Loucy (cell line): Measurements from ENCODE around the gene TC2N.

Experiments used
- CTCF ChIP-seq: fragments of 200-600 bp; sonication (generic); conservative IDR thresholded peaks from 2 replicates; pipeline ENCODE4 v1.5.1; 2014; ENCODE audit warnings: mild to moderate bottlenecking, antibody characterized with exemption, low read length
- EZH2phosphoT487 ChIP-seq: fragments of 200-600 bp; IDR thresholded peaks from 2 replicates; pipeline ENCODE4 v1.6.1; 2018; ENCODE audit warnings: antibody characterized with exemption, mild to moderate bottlenecking, moderate library complexity, borderline replicate concordance

- TF ChIP-seq CTCF = no peak; the same call in 1 of the 2 replicates
- no peak for TF ChIP-seq EZH2phosphoT487
These were observed 116.6 kb downstream of the TC2N start for GRCh38 chr14:91750634-91751198.
